HG03108 (cell line): ENCODE measurements around the gene SASH1.

Experiments used
- ATAC-seq: cut with Tn5 transposase; IDR thresholded peaks from one replicate; pipeline ENCODE4 v1.9.1; 2021; ENCODE audit warnings: moderate library complexity; ENCODE audit not compliant: unreplicated experiment

Gene SASH1

GRCh38 chr6:148516617-148517016 lies 174.0 kb downstream of the SASH1 start:
- ATAC-seq = no peak

GRCh38 chr6:148517470-148517869 lies 174.8 kb downstream of the SASH1 start:
- no peak for ATAC-seq

DNA sequence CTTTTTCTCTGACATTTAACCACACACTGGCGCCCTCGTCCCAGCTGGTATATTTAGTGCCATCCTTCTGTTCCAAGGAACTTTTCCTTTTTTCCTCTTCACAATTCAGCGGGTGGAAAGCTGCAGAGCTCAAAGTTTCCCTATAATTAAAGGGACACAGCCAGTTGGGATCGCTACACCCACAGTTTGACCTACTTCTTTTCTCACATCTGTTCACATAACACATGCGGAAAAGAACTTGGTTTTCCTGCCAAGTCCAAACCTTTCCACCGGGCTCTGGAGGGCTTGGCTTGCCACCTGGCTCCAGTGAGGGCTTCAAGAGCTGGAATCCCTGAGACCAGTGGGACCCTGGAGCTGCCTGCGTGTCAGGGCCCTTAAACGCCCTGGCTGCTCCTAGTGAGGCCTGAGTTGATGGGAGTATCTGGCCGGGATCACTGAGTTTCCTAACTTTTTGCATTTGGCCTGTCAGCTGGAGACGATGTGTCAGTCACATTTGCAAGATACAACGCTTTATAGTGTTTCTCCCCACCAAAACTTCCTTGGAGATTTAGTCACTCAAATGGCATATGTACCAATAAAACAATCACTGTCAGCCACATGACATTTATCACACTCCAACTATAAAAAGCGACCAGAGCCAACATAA lies 176.0 kb downstream of the SASH1 start:
- no peak for ATAC-seq

- peak; percentile 76 for ATAC-seq
Observed at GRCh38 chr6:148520109-148520841, 177.6 kb downstream of the SASH1 start.

GRCh38 chr6:148521158-148521557 lies 178.5 kb downstream of the SASH1 start:
- no peak for ATAC-seq

DNA sequence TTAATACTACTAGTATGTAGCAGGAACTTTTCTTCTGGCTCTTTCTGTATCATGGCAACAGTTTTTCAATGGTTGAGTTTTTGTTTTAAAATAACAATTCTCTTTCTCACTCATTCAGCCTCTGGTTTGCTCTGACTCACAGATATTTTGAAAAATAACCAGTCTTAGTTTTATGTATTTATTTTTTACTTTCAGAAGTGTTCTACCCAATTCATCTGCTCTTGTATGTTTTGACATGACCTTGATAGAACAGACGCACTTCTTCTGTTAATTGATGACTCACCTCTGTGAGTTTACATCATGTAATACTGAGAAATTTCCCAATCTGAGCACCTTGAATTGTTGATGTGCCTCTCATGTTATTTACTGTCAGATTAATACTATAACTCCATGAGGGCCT lies 178.9 kb downstream of the SASH1 start:
- ATAC-seq = no peak

DNA sequence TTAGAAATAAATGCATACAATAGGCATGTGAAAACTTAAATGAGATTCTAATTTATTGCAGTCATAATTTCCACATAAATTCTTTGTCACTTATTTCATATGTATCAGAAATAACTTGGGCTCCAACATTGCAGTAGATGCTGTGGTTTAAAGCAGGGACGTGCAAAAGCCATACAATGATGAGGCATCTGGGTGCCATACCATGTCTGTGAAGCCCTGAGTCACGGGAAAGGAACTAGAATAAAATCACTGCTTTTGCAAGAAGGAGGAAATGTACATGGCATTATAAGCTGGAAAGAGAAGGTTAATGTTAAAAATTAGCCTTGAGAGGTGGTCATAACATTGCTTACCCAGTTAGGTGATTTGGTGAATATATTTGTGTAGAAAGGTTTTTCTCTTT lies 180.4 kb downstream of the SASH1 start:
- no peak for ATAC-seq

DNA sequence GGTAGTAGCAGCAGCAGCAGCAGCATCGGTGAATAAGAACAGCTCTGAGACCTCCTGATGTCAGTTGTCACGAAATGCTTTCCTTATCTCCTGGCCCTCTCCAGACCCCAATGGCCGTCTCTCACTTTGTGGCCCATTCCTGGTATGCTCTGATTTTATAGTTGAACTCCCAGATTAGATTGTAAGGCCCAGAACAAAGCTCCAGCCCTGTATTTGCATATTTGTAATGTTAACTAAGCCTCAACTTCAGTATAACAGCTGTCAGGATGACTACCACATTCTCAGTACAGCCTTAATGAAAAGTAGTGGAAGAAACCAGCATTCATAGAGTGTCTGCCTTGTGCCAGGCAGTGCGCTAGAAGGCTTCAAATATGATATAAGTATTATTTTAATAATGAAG lies 180.9 kb downstream of the SASH1 start:
- no peak for ATAC-seq

- no peak for ATAC-seq
Observed at GRCh38 chr6:148524471-148524882, 181.8 kb downstream of the SASH1 start.

GRCh38 chr6:148524976-148525375 lies 182.3 kb downstream of the SASH1 start:
- no peak for ATAC-seq

GRCh38 chr6:148525453-148525852 lies 182.8 kb downstream of the SASH1 start:
- ATAC-seq = no peak

- ATAC-seq = no peak
Observed at GRCh38 chr6:148526145-148526544, 183.5 kb downstream of the SASH1 start.

- no peak for ATAC-seq
Observed at GRCh38 chr6:148528292-148528691, 185.7 kb downstream of the SASH1 start.

GRCh38 chr6:148529010-148529409 lies 186.4 kb downstream of the SASH1 start:
- no peak for ATAC-seq

DNA sequence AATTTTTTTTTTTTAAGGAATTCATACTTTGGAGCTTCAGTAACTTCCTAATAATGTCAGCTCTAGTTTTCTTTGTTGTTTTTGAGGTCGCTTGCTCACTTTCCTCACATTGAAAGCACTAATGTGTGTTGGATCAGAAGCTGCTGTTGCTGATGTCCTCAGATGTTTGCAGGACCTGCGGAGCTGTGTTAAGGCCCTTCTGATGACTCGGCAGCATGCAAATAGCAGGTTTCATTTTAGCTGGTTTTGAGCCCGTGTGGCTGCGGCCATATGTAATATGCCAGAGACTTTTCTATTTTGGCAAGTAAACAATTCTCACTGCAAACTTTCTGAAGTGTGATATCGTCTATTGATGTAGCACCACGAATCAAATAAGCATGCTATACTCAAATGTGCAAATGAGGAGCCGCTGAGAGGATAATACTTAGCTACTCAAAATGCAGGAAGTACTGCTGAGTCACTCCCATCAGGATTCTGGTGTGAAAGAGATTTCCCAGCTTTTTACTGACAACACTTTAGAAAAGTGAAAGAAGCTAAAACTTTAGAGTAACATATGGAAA lies 187.8 kb downstream of the SASH1 start:
- ATAC-seq = peak; percentile 60

DNA sequence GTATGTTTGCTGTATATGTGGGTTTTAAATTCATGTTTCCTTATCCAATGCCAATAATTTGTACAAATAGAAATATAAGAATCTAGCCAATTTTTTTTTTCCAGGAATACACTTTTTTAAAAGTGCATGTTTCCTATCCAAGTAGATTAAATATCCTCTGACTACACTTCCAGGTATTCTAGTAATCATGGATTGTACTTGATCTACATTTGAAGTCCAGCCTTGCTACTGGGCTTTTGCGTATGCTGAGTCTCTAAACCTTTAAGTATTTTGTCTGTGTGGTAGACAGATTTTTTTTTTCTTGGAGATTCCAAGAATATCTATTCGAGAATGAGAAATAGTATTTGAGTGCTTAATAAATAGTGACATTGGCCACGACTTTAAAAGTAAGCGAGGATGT lies 188.3 kb downstream of the SASH1 start:
- ATAC-seq = no peak

- ATAC-seq = no peak
Observed at GRCh38 chr6:148532698-148533097, 190.1 kb downstream of the SASH1 start.

- no peak for ATAC-seq
Observed at GRCh38 chr6:148533309-148534107, 190.9 kb downstream of the SASH1 start.

DNA sequence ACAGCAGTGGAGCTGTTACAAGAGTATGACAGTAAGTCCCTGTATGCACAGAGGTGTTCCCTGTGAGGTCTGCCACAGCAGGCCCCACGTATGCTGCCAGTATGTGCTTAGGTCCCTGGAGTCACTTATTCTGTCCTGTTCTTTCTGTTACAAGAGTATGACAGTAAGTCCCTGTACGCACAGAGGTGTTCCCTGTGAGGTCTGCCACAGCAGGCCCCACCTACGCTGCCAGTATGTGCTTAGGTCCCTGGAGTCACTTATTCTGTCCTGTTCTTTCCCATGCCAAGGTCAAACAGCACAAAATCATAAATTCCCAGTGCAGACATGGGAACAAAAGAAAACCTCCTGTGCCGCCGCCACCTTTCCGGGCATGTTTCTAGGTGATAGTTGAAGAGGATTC lies 192.2 kb downstream of the SASH1 start:
- ATAC-seq = no peak

- ATAC-seq = no peak
Observed at GRCh38 chr6:148535381-148535780, 192.7 kb downstream of the SASH1 start.

DNA sequence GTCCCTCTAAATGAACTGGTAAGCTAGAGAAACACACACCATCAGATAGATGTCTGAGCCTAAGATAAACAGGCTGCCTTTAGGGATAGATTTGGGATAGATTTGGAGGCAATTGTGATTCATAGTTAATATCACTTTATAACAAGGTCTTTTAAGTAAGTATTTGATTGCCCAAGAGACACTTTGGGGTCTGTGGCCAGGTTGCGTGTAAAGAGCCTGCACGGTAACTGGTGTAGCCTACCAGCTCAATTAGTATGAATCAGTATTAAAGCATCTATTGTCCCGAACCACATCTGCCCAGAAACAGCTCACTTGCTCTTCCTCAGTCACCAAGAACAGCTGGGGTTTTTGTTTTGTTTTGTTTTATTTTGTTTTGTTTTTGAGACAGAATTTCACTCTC lies 193.3 kb downstream of the SASH1 start:
- ATAC-seq = no peak
